Activated CD8-positive, alpha-beta memory T cell treated with anti-CD3 and anti-CD28 coated beads, Interleukin-2, amount 50 U/mL, for 4 hours (primary cell): ENCODE results near the gene MEF2A.

Experiments used
- DNase-seq: peaks from one replicate; pipeline ENCODE4 v3.0.0-alpha.2; 2020

Gene MEF2A

GRCh38 chr15:99613481-99613880, 47.7 kb downstream of the MEF2A start:
- no peak for DNase-seq

GRCh38 chr15:99613887-99614647, 48.3 kb downstream of the MEF2A start:
- DNase-seq: no peak

GRCh38 chr15:99614749-99615288, 49.0 kb downstream of the MEF2A start:
- DNase-seq: no peak

- no peak for DNase-seq
Measured at GRCh38 chr15:99615460-99615859, 49.7 kb downstream of the MEF2A start.

GRCh38 chr15:99616129-99616528, 50.3 kb downstream of the MEF2A start:
- DNase-seq: no peak

GRCh38 chr15:99616773-99617342, 51.1 kb downstream of the MEF2A start:
- DNase-seq: no peak

GRCh38 chr15:99618941-99619411, 53.2 kb downstream of the MEF2A start:
- no peak for DNase-seq

- DNase-seq: no peak
Measured at GRCh38 chr15:99619712-99620111, 53.9 kb downstream of the MEF2A start.

- DNase-seq: no peak
Measured at GRCh38 chr15:99620178-99620577, 54.4 kb downstream of the MEF2A start.

GRCh38 chr15:99621767-99622166, 56.0 kb downstream of the MEF2A start:
- no peak for DNase-seq

GRCh38 chr15:99628374-99629001, 62.7 kb downstream of the MEF2A start:
- no peak for DNase-seq

GRCh38 chr15:99630607-99631131, 64.9 kb downstream of the MEF2A start:
- DNase-seq: no peak

GRCh38 chr15:99631255-99631654, 65.5 kb downstream of the MEF2A start:
- DNase-seq: no peak

GRCh38 chr15:99632521-99632920, 66.7 kb downstream of the MEF2A start:
- no peak for DNase-seq

GRCh38 chr15:99633655-99634054, 67.9 kb downstream of the MEF2A start:
- no peak for DNase-seq

GRCh38 chr15:99634576-99634975, 68.8 kb downstream of the MEF2A start:
- DNase-seq: no peak

- no peak for DNase-seq
Measured at GRCh38 chr15:99635145-99635544, 69.4 kb downstream of the MEF2A start.

GRCh38 chr15:99635794-99636193, 70.0 kb downstream of the MEF2A start:
- DNase-seq: no peak

GRCh38 chr15:99644913-99645542, 79.2 kb downstream of the MEF2A start:
- DNase-seq: no peak

GRCh38 chr15:99645543-99645935, 79.8 kb downstream of the MEF2A start:
- DNase-seq: no peak

GRCh38 chr15:99645951-99646350, 80.2 kb downstream of the MEF2A start:
- no peak for DNase-seq

GRCh38 chr15:99651023-99651807, 85.4 kb downstream of the MEF2A start:
- no peak for DNase-seq
